22Rv1 (cell line): ENCODE data around the gene MKRN2OS.

ENCODE experiments used
- H3K27ac ChIP-seq: fragments of 450-650 bp; 2 replicates; pipeline ENCODE4 v1.5.1; 2017
- CTCF ChIP-seq: fragments of 450-650 bp; IDR thresholded peaks from 2 replicates; pipeline ENCODE4 v1.5.1; 2017; ENCODE audit warnings: mild to moderate bottlenecking
- ZFX ChIP-seq: fragments of 450-650 bp; IDR thresholded peaks from 2 replicates; pipeline ENCODE4 v1.6.1; 2017; ENCODE audit warnings: antibody characterized with exemption, borderline replicate concordance

The MKRN2OS gene

GRCh38 chr3:12585970-12586369 lies 40.7 kb upstream of the MKRN2OS start:
- no peak for TF ChIP-seq ZFX
- TF ChIP-seq CTCF, result no peak
- H3K27ac ChIP-seq, result no peak overlapping the region; the same call in 1 of the 2 replicates

GRCh38 chr3:12585181-12585580 lies 39.9 kb upstream of the MKRN2OS start:
- TF ChIP-seq ZFX, result no peak
- no peak for TF ChIP-seq CTCF
- no peak overlapping the region; the same call in 1 of the 2 replicates for H3K27ac ChIP-seq

- H3K27ac ChIP-seq, result no peak overlapping the region
- TF ChIP-seq CTCF (no peak), ZFX (no peak)
Measured at GRCh38 chr3:12584083-12584482, 38.8 kb upstream of the MKRN2OS start.

GRCh38 chr3:12583280-12583679 lies 38.0 kb upstream of the MKRN2OS start:
- TF ChIP-seq ZFX (no peak), CTCF (no peak)
- H3K27ac ChIP-seq, result no peak overlapping the region; the same call in 1 of the 2 replicates

- TF ChIP-seq ZFX, result no peak
- no peak for TF ChIP-seq CTCF
- H3K27ac ChIP-seq, result no peak overlapping the region; the same call in 1 of the 2 replicates
Measured at GRCh38 chr3:12582730-12583129, 37.4 kb upstream of the MKRN2OS start.

GRCh38 chr3:12579905-12580304 lies 34.6 kb upstream of the MKRN2OS start:
- TF ChIP-seq CTCF (no peak), ZFX (no peak)
- H3K27ac ChIP-seq, result no peak overlapping the region

GRCh38 chr3:12579456-12579855 lies 34.2 kb upstream of the MKRN2OS start:
- H3K27ac ChIP-seq, result no peak overlapping the region

More at GRCh38 chr3:12579456-12579855, 34.2 kb upstream of the MKRN2OS start:
- TF ChIP-seq CTCF (no peak), ZFX (no peak)
